Aorta (tissue), 5 donors: Measurements from ENCODE around the gene ZGLP1. TPM values are rescaled to one million over a fixed set of nuclear protein-coding genes. Genes with fewer than 3 reads are reported as not detected.
"Not testable (repeated sequence)": the region's sequence is repeated elsewhere in the genome, so short reads cannot be mapped to it uniquely, and the experiment has no call there.

Experiments
- ATAC-seq: fragments of 200-7000 bp; cut with Tn5 transposase; one replicate; pipeline ENCODE4 v1.9.1; 2022; ENCODE audit warnings: moderate library complexity; ENCODE audit not compliant: low FRiP score
- DNase-seq, 2 donors: peaks; one replicate each; pipeline ENCODE4 v3.0.0-alpha.2; 2020
- H3K27ac ChIP-seq, 2 donors: one replicate each; pipeline ENCODE4 v1.5.1; 2013; ENCODE audit warnings: low read length in 2 of 2, mild to moderate bottlenecking in 2 of 2, moderate library complexity in 2 of 2, control low read depth in 1 of 2, inconsistent platforms in 1 of 2, low read depth in 1 of 2
- H3K27me3 ChIP-seq, 2 donors: one replicate each; pipeline ENCODE4 v1.6.1; 2013; ENCODE audit warnings: control low read depth in 1 of 2, low read length in 1 of 2, mild to moderate bottlenecking in 1 of 2, moderate library complexity in 1 of 2; ENCODE audit not compliant: insufficient read depth in 2 of 2, control insufficient read depth in 1 of 2
- H3K36me3 ChIP-seq, 2 donors: one replicate each; pipeline ENCODE4 v1.6.1; 2013; ENCODE audit warnings: control low read depth in 1 of 2, low read length in 1 of 2, mild to moderate bottlenecking in 1 of 2; ENCODE audit not compliant: insufficient read depth in 2 of 2, control insufficient read depth in 1 of 2
- H3K4me1 ChIP-seq, 2 donors: one replicate each; pipeline ENCODE4 v1.6.1; 2013; ENCODE audit warnings: low read length in 2 of 2, control low read depth in 1 of 2, mild to moderate bottlenecking in 1 of 2, moderate library complexity in 1 of 2; ENCODE audit not compliant: insufficient read depth in 2 of 2, control insufficient read depth in 1 of 2
- H3K4me3 ChIP-seq, 2 donors: one replicate each; pipeline ENCODE4 v1.5.1; 2013; ENCODE audit warnings: low read length in 2 of 2, control low read depth in 1 of 2, mild to moderate bottlenecking in 1 of 2
- H3K9me3 ChIP-seq: one replicate; pipeline ENCODE4 v1.6.1; 2013; ENCODE audit warnings: mild to moderate bottlenecking, low read length; ENCODE audit not compliant: control insufficient read depth
- WGBS, 2 donors: extraction: QIAGEN DNeasy Blood & Tissue Kit; methylation state at CpG; one replicate each; pipeline ENCODE4 v1.1.7; 2013; 5-methylcytosine and 5-hydroxymethylcytosine counted together
- intact Hi-C, 2 donors: fragments of 100-400 bp; cut with DNase I; formaldehyde crosslinking; loops; one replicate each; pipeline versions ENCODE4 v1.14.2 to v1.15.0; 2022
- polyA plus RNA-seq, 2 donors: library from polyadenylated mRNA; stranded (reverse); fragments of 200-250 nt; gene quantifications; one replicate each; pipeline ENCODE4 v1.2.3, GENCODE V29; 2013
- total RNA-seq, 2 donors: library from RNA; stranded (reverse); fragmentation: NEBNext Ultra II Directional; extraction: Animal tissue kit (Norgen Biotek cat#: 25700); gene quantifications; one replicate each; pipeline ENCODE4 v1.2.1, GENCODE V29; 2021
- donor health status: healthy with polysubstance abuse.
- donor health status: Bipolar disorder and iron deficiency.
- donor health status: DM: no; HTN: no; CAD: no.
- donor health status: DM: no; HTN: no; CAD: no.
- donor health status: DM: yes; HTN: yes; CAD: no.

Gene ZGLP1
- total and polyA plus RNA-seq, 4 donors, result 1.3 to 22.4 (median 2.6) TPM

DNA sequence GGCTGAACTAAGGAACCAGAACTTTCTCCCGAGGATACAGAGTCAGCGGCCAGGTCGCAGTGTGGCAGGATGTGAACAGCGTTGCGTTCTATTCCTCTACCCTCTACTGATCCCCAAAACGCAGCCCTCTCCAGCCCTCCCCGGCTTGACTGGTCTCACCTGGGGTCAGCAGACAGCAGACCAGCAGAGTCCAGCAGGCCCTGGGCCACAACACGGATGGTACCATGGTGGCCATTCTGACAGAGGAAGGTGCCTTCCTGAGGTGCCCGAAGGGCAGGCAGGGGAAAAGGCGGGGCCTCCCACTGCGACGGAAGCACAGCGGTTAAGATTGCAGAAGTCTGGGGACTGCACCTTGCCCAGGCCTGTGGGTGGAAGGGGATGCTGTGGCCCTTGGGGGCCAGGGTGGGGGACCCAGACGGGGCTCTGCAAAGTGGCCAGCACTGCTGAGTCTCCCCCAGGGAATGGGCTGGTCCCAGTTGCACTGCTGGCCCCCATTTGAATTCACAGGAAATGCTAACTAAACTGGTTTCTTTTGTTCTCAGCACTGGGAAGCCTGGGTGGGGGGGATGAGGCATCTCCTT is 29.9 kb upstream of the ZGLP1 start, which contains the start of gene ICAM3:
Gene ICAM3, minus strand, starts transcription at position 245 of the 581 bp plus-strand sequence. Its CDS starts 10 bp downstream, at position 235.
- peak in 1 of 2 donors; percentile 73 for DNase-seq
- Histone ChIP-seq H3K27ac (no peak within 1 kb of the TSS), H3K4me1 (no peaks in the 10 kb centered on the region), H3K4me3 (no peak within 1 kb of the TSS), H3K36me3 (no peaks in the 10 kb centered on the region), H3K27me3 (no peaks in the 10 kb centered on the region), H3K9me3 (no peaks in the 10 kb centered on the region)
- WGBS, 2 donors, result 69 to 72% methylated on average over 14 of the region's 14 CpGs
- no peak for ATAC-seq
- intact Hi-C loops, result loop anchor here in 1 of 2 donors (5.0 kb wide), 1 partner anchor 43 kb away; the partner anchor contains the start of gene TYK2

DNA sequence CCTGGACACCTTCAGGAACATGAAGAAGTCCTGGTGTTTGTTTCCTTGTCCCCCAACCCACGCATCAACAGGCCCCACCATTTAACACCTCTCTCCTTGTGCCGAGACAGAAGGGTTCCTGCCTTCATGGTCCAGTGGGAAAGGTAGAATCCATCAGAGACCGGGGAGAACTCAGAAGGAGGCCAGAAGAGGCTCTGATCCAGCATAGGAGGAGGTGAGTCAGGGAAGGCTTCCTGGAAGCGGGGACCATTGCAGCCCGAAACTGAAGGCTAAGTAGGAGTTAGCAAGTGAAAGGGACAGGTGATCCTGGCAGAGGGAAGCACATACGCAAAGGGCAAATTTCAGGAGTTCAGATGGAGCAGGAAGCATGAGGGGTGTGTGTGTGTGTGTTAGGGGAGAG is 29.3 kb upstream of the ZGLP1 start:
- H3K27ac ChIP-seq, result no peak overlapping the region
- ATAC-seq, result no peak
- WGBS, 2 donors, result 89% methylated on average over 6 of the region's 6 CpGs
- no peaks in the 10 kb centered on the region for H3K9me3 ChIP-seq
- intact Hi-C loops, result loop anchor here in 1 of 2 donors (5.0 kb wide), 1 partner anchor 43 kb away; the partner anchor contains the start of gene TYK2
- H3K36me3 ChIP-seq, result no peaks in the 10 kb centered on the region
- DNase-seq, result no peak
- H3K4me3 ChIP-seq, result no peak overlapping the region
- no peaks in the 10 kb centered on the region for H3K27me3 ChIP-seq
- no peaks in the 10 kb centered on the region for H3K4me1 ChIP-seq

DNA sequence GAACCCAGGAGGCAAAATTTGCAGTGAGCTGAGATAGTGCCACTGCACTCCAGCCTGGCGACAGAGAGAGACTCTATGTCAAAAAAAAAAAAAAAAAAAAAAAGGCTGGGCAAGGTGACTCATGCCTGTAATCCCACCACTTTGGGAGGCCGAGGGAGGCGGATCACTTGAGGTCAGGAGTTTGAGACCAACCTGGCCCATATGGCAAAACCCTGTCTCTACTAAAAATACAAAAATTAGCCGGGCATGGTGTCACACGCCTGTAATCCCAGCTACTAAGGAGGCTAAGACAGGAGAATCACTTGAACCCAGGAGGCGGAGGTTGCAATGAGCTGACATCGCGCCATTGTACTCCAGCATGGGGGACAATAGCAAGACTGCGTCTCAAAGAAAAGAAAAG is 27.1 kb upstream of the ZGLP1 start:
- not testable (repeated sequence) for DNase-seq, H3K9me3 ChIP-seq, H3K27me3 ChIP-seq, H3K27ac ChIP-seq, H3K4me3 ChIP-seq, ATAC-seq, H3K4me1 ChIP-seq, H3K36me3 ChIP-seq
- WGBS, 2 donors, result 93 to 97% methylated on average over 9 of the region's 9 CpGs
- intact Hi-C loops, result loop anchor here in 1 of 2 donors (5.0 kb wide), 1 partner anchor 46 kb away; the partner anchor contains the start of gene TYK2

DNA sequence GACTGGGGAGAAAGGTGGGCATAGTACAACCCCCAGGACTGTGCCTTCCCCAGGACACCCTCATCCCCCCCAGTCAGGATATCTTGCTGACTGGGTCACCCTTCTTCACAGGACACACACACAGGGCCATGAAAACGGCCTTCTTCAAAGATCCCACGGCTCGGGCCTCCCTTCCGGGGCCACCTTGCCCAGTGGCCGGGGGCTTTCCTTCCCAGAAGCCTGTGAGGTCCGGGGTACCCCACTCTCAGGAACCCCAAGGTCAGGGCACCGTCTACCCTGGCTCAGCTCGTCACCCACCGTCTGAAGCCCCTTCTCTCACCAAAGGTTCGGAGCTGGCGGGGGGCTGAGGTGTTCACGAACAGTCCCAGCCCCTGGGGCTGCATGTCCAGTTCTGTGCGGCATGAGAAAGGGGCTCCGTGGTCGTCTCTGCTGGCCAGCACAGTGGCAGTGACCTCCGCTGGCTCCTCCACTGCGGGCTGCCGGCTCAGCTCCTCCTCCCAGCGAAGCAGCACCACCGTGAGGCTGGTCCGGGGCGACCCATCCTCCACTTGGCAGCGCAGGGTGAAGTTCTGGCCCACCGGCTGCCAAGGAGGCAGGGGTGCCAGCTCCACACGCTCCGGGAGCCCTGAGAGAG is 25.9 kb upstream of the ZGLP1 start:
- ATAC-seq (no peak), DNase-seq (peak in 1 of 2 donors; percentile 55)
- no peak overlapping the region for H3K27ac ChIP-seq
- intact Hi-C loops, result loop anchor here in 1 of 2 donors (5.0 kb wide), 1 partner anchor 47 kb away; the partner anchor contains the start of gene TYK2
- H3K9me3 ChIP-seq, result no peaks in the 10 kb centered on the region
- H3K27me3 ChIP-seq, result no peaks in the 10 kb centered on the region
- 54 to 58% methylated on average over 26 of the region's 26 CpGs for WGBS, 2 donors
- no peaks in the 10 kb centered on the region for H3K36me3 ChIP-seq
- H3K4me3 ChIP-seq, result no peak overlapping the region
- H3K4me1 ChIP-seq, result no peaks in the 10 kb centered on the region

DNA sequence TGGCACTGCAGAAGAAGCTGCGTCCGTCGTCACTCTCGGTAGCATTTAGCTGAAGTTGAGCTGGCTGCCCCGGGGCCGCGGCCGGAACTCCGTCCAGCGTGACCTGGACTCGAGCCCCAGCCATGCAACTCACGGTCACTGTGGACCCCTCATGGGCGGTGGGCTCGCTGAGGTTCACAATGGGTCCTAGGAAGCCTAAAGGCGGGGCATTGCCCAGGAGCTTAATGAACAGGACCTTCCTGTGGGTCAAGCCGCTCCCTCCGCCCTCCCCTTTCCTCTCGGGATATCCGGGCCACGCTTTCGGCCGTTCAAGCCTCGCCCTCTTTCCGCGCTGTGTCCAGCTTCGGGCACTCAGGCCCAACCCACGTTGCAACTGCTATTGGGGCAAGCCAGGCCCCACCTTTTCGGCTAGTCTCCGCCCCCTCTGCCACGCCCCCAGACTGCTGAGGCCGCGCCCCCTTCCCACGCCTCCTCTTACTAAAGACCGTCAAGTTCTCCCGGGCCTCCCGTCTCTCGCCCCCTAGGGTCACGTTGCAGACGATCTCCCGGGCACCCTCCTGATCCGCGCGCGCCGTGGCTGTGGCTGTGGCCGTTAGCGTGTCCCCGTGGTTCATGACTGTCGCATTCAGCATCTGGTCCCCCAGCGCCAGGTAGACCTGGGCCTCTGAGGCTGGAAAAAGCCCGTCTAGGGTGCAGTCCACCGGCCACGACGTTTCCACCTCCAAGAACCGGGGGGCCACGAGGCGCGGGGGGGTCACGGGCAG is 25.2 kb upstream of the ZGLP1 start:
- Histone ChIP-seq H3K4me3 (peak overlapping the region in 1 of 2 donors; percentile 62), H3K4me1 (no peaks in the 10 kb centered on the region), H3K9me3 (no peaks in the 10 kb centered on the region), H3K27me3 (no peaks in the 10 kb centered on the region), H3K36me3 (no peaks in the 10 kb centered on the region), H3K27ac (peak overlapping the region in 1 of 2 donors; percentile 15)
- DNase-seq, result peak; percentile 95 to 98
- 9% methylated on average over 59 of the region's 59 CpGs for WGBS, 2 donors
- ATAC-seq, result peak; percentile 93
- intact Hi-C loops, result loop anchor here (5.0 kb wide), 2 partner anchors 48 to 53 kb away; partner anchors contain the start of gene TYK2 (in 1 of the 2)

DNA sequence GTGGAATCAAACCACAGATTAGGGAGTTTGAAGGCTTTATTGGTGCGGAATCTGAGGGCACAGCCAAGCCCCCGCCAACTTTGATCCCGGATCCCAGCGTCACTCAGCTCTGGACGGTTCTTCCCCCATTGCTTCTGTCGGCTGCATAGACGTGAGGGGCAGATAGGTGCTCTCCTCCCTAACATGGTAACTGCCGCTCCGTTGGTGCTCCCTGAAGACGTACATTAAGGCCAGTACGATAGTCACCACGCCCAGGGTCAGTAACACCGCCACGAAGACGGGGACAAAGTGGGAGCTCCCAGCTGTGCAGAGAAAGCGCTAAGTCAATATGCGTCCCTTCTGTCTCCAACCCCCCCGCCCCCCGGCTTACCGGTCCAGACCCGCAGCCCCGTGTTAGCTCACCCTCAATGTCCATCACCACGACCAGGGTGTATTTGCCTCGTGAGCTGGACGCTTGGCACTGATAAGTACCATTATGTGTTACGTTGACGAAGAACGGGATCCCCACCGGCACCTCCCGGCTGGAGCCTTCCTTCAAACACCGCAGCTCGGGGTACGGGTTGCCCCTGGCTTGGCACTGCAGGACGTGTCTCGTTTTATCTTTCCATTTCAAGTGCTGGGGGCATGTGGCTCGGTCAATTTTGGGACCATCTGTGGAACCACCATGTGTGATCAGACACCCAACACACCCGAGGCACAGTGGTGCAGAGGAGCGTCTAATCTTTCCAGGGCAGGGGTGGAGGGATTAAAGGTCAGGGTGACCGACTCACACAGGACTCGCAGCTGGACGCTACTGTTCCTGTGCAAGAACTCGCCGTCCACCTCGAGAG is 24.4 kb upstream of the ZGLP1 start:
- peak overlapping the region; percentile 58 to 62 for H3K4me3 ChIP-seq
- H3K27me3 ChIP-seq, result no peaks in the 10 kb centered on the region
- 4 to 5% methylated on average over 44 of the region's 44 CpGs for WGBS, 2 donors
- intact Hi-C loops, result loop anchor here in 1 of 2 donors (5.0 kb wide), 1 partner anchor 53 kb away; no protein-coding TSS in a partner anchor
- H3K9me3 ChIP-seq, result no peaks in the 10 kb centered on the region
- no peak for DNase-seq
- peak; percentile 1 for ATAC-seq
- H3K4me1 ChIP-seq, result no peaks in the 10 kb centered on the region
- H3K27ac ChIP-seq, result peak overlapping the region in 1 of 2 donors; percentile 55
- H3K36me3 ChIP-seq, result no peaks in the 10 kb centered on the region

DNA sequence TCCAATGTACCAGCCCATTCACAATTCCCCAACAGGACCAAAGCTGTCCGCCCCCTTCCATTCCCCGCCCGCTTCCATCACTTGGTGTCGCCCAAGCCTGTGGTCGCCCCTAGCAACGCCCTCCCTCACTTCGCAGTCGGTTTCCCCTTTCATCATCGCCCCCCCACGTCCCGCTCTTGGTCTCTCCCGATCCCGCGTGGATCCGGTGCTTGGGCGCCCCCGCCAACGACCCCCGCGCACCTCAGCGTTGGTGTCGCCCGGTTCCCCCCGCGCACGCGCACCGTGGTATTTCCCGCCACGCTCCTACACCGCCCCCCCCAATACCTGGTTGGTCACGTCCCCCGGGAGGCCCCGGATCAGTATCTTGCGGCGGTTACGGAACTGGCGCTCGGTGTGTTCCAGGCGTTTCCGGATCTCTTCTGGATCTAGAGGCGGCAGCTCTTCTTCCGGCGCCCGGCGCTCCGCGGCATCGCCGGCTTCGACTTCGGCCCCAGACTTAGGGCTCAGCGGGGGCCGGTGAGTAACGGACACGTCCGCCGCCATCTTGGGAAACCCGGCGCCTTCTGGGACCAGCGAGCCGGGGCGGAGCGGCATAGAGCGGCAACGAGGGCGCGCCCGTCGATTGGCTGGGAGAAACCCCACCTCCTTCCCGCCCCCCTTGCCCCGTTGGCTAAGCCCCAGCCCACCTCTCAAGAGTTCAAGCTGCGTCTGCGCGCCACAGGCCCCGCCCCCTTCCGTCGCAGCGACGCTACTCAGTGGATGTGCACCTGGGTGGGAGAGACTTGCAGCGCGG is 23.5 kb upstream of the ZGLP1 start, which contains the start of gene RAVER1:
Gene RAVER1, minus strand, starts transcription at position 565 of the 793 bp plus-strand sequence. Its CDS starts 22 bp downstream, at position 543.
- Histone ChIP-seq H3K4me3 (peak within 1 kb of the TSS; percentile 65 to 66), H3K4me1 (no peaks in the 10 kb centered on the region), H3K9me3 (no peaks in the 10 kb centered on the region), H3K27ac (peak within 1 kb of the TSS in 1 of 2 donors; percentile 81), H3K36me3 (peaks cover 0 to 4% of the 10 kb centered on the region in 2 donors), H3K27me3 (no peaks in the 10 kb centered on the region)
- peak; percentile 96 for ATAC-seq
- peak; percentile 98 to 99 for DNase-seq
- intact Hi-C loops, result loop anchor here in 1 of 2 donors (5.0 kb wide), 1 partner anchor 54 kb away; no protein-coding TSS in a partner anchor
- WGBS, 2 donors, result 1% methylated on average over 78 to 82 of the region's 82 CpGs
